MCF 10A (cell line): Measurements from ENCODE around the gene ZP4. TPM values are rescaled to one million over a fixed set of nuclear protein-coding genes. Genes with fewer than 3 reads are reported as not detected.
"Not testable (repeated sequence)": the region's sequence is repeated elsewhere in the genome, so short reads cannot be mapped to it uniquely, and the experiment has no call there.

Source experiments
- BruUV-seq: library from RNA; stranded (reverse); fragments of 400-500 nt; replicated peaks from 2 replicates; lab custom pipeline; 2021; lab: Mats Ljungman, UMichigan
- CTCF ChIA-PET: fragments of 300-600 bp; sonication (Branson Sonifier 250); formaldehyde crosslinking; extraction: SDS; loops from one replicate; lab custom pipeline; 2021; ENCODE audit warnings: antibody characterized with exemption, inconsistent platforms; lab: Yijun Ruan, JAX
- POLR2A ChIA-PET: fragments of 300-600, 350-650 bp; sonication (Branson Sonifier 250); formaldehyde crosslinking; extraction: SDS; loops from one replicate; lab custom pipeline; 2020; ENCODE audit warnings: antibody characterized with exemption, inconsistent platforms; lab: Yijun Ruan, JAX
- DNase-seq: peaks from one replicate; pipeline ENCODE4 v3.0.0-alpha.2; 2018; ENCODE audit not compliant: unreplicated experiment
- H3K27ac Mint-ChIP-seq: one replicate; pipeline ENCODE4 v1.8.0; 2022; ENCODE audit warnings: mild to moderate bottlenecking, low read depth, mixed read lengths; ENCODE audit not compliant: unreplicated experiment
- H3K27me3 Mint-ChIP-seq: one replicate; pipeline ENCODE4 v1.8.0; 2022; ENCODE audit warnings: mixed read lengths; ENCODE audit not compliant: insufficient read depth, unreplicated experiment
- H3K36me3 Mint-ChIP-seq: one replicate; pipeline ENCODE4 v1.8.0; 2022; ENCODE audit warnings: mild to moderate bottlenecking, moderate library complexity, mixed read lengths; ENCODE audit not compliant: insufficient read depth, unreplicated experiment
- H3K4me1 Mint-ChIP-seq: one replicate; pipeline ENCODE4 v1.8.0; 2022; ENCODE audit warnings: mixed read lengths; ENCODE audit not compliant: insufficient read depth, unreplicated experiment
- H3K4me3 Mint-ChIP-seq: one replicate; pipeline ENCODE4 v1.8.0; 2022; ENCODE audit warnings: mild to moderate bottlenecking, moderate library complexity, mixed read lengths; ENCODE audit not compliant: unreplicated experiment
- H3K9me3 Mint-ChIP-seq: one replicate; pipeline ENCODE4 v1.8.0; 2022; ENCODE audit warnings: mixed read lengths; ENCODE audit not compliant: unreplicated experiment
- intact Hi-C: fragments of 100-400 bp; cut with micrococcal nuclease; formaldehyde crosslinking; loops from 2 replicates; pipeline ENCODE4 v1.14.1; 2022
- total RNA-seq: library from RNA; stranded (reverse); gene quantifications from 2 replicates; pipeline ENCODE4 v1.2.3, GENCODE V29; 2022
- TF ChIP-seq, protein P1 (sequence below): fragments of 200-600 bp; IDR thresholded peaks from one replicate; pipeline ENCODE4 v1.8.0; 2022; ENCODE audit warnings: antibody characterized with exemption, mild to moderate bottlenecking; ENCODE audit not compliant: unreplicated experiment

ZP4 gene
- total RNA-seq, 1 experiment from 2014 or later = not detected

DNA sequence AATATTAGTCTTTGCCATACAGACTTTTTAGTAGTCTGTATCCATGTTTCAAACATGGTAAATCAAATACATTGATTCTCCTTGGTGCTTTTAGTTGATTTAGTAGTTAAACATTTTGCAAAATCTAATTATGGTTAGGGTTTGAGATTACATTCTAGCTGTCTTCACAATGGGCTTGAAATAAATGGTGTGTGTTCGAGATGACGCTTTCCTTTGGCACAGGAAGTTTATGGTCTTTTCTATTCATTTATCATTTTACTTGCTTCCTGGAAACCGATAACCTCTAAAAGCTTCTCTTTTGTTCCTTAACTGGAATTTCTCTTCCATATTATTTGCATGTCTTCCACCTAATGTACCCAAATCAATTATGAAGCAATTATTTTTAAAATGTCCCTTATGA is 38.4 kb downstream of the ZP4 start:
- Mint-ChIP-seq H3K9me3 (no peaks in the 10 kb centered on the region), H3K27ac (no peak overlapping the region), H3K4me1 (no peaks in the 10 kb centered on the region), H3K27me3 (no peaks in the 10 kb centered on the region), H3K4me3 (no peak overlapping the region), H3K36me3 (no peaks in the 10 kb centered on the region)
- CTCF ChIA-PET = interaction anchor here (0.6 to 7.0 kb wide), 32 partner anchors 11 to 1888 kb away, joined by 3 to 162 read pairs (median 4); no protein-coding TSS in a partner anchor
- TF ChIP-seq, protein P1, sequence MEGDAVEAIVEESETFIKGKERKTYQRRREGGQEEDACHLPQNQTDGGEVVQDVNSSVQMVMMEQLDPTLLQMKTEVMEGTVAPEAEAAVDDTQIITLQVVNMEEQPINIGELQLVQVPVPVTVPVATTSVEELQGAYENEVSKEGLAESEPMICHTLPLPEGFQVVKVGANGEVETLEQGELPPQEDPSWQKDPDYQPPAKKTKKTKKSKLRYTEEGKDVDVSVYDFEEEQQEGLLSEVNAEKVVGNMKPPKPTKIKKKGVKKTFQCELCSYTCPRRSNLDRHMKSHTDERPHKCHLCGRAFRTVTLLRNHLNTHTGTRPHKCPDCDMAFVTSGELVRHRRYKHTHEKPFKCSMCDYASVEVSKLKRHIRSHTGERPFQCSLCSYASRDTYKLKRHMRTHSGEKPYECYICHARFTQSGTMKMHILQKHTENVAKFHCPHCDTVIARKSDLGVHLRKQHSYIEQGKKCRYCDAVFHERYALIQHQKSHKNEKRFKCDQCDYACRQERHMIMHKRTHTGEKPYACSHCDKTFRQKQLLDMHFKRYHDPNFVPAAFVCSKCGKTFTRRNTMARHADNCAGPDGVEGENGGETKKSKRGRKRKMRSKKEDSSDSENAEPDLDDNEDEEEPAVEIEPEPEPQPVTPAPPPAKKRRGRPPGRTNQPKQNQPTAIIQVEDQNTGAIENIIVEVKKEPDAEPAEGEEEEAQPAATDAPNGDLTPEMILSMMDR = no peak
- no peak for DNase-seq
- intact Hi-C loops = loop anchor here (10.0 kb wide), 1 partner anchor 1272 kb away; no protein-coding TSS in a partner anchor
- POLR2A ChIA-PET = interaction anchor here (3.0 kb wide), 1 partner anchor 15 kb away, joined by 13 read pairs; no protein-coding TSS in a partner anchor
- BruUV-seq = no TSS peak

- BruUV-seq = no TSS peak
- peak; percentile 87 for DNase-seq
- Mint-ChIP-seq H3K27ac (no peak overlapping the region), H3K4me3 (no peak overlapping the region), H3K36me3 (no peaks in the 10 kb centered on the region), H3K9me3 (no peaks in the 10 kb centered on the region), H3K4me1 (no peaks in the 10 kb centered on the region), H3K27me3 (no peaks in the 10 kb centered on the region)
- TF ChIP-seq, protein P1 = peak; percentile 97
- POLR2A ChIA-PET = interaction anchor here (0.6 to 3.0 kb wide), 5 partner anchors 12 to 1107 kb away, joined by 3 to 13 read pairs (median 3); no protein-coding TSS in a partner anchor
- intact Hi-C loops = loop anchor here (1.0 to 10.0 kb wide), 3 partner anchors 1101 to 1535 kb away; partner anchors contain the start of gene CHRM3
- CTCF ChIA-PET = interaction anchor here (0.6 to 7.0 kb wide), 100 partner anchors 11 to 1954 kb away, joined by 3 to 162 read pairs (median 4); no protein-coding TSS in a partner anchor
Observed at GRCh38 chr1:237851210-237851845, 39.4 kb downstream of the ZP4 start.

- BruUV-seq, intact Hi-C loops, POLR2A ChIA-PET, H3K27ac Mint-ChIP-seq, H3K9me3 Mint-ChIP-seq, H3K4me3 Mint-ChIP-seq, H3K27me3 Mint-ChIP-seq, H3K36me3 Mint-ChIP-seq, H3K4me1 Mint-ChIP-seq, DNase-seq: not testable (repeated sequence)
- CTCF ChIA-PET = interaction anchor here (0.6 to 8.9 kb wide), 7 partner anchors 9 to 717 kb away, joined by 3 to 79 read pairs (median 4); no protein-coding TSS in a partner anchor
Observed at GRCh38 chr1:237843516-237843915, 47.2 kb downstream of the ZP4 start.

DNA sequence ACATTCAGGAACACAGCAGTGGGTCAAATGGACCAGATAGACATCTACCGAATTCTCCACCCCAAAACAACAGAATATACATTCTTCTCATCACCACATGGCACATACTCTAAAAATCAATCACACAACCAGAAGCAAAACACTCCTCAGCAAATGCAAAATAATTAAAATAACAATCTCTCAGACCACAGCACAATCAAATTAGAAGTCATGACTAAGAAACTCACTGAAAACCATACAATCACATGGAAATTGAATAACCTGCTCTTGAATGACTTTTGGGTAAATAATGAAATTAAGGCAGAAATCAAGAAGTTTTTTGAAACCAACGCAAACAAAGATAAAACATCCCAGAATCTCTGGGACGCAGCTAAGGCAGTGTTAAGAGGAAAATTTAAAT is 49.2 kb downstream of the ZP4 start:
- no peak for DNase-seq
- TF ChIP-seq, protein P1 = no peak
- Mint-ChIP-seq H3K4me3 (no peak overlapping the region), H3K27ac (no peak overlapping the region), H3K9me3 (no peaks in the 10 kb centered on the region), H3K4me1 (no peaks in the 10 kb centered on the region), H3K36me3 (peaks cover 5% of the 10 kb centered on the region), H3K27me3 (no peaks in the 10 kb centered on the region)
- ChIA-PET POLR2A (no interaction called here), CTCF (interaction anchor here (0.8 to 8.9 kb wide), 2 partner anchors 10 to 11 kb away, joined by 4 to 79 read pairs; no protein-coding TSS in a partner anchor)
- BruUV-seq = no TSS peak
- intact Hi-C loops = no loop called here
